Measurements from ENCODE around the gene NDST3.
"Not testable (repeated sequence)": the region's sequence is repeated elsewhere in the genome, so short reads cannot be mapped to it uniquely, and the experiment has no call there.

The NDST3 gene

DNA sequence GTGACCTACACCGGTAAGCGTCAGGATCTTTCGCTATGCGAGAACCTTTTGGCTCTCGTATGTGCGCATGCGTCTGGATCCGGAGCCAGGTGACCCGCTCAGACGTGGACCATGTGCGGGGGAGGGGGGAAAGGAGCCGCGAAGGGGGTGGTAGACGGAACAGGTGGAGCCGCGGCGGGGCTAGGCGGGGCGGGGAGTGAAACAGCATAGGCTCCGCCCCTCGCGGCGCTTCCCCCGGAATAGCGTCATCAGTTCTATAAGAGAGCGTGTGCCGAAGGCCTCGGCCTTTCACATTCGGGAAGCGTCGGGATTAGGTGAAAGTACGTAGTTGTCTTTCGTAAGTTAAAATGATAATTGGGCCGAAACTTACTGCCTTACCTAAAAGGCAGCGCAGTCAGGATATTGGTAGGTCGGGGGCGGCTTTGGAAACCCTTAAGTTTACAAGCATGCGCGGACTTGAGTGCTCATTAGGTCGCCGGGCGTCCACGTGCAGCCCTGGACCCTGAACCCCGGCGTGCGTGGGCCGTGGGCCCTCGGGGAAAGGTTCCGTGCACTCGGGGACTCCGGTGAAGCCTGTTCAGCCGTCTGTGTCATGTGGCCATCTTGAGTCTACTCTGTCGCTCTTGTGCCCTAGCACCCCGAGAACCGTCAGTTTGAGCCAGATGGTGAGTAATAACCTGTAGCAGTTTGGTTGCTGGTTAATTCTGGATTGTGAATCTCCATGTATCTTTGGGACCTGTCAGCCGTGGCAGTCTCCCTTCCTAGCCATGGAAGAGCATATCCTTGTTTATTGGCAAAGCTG is 244.4 kb downstream of the NDST3 start:
- peak; percentile 98 to 99 for DNase-seq

DNA sequence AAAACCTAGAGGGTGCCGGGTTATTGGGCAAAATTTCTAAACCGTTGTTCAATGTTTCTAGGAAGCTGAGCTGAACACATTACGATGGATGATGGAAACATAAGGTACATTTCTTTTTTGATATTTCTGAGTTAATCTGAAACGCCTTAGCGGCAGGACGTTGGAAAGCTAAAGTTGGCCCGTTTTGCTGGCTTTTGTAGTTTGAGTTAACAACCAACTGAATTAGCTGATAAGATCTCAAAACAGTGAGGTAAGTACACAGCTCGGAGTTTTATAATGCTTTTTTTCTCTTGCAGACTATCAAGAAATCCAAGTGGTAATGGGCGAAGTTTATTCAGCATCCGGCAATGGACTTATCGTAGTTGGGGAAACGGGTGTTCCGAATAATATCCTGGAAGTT is 245.0 kb downstream of the NDST3 start:
- no peak for DNase-seq

DNA sequence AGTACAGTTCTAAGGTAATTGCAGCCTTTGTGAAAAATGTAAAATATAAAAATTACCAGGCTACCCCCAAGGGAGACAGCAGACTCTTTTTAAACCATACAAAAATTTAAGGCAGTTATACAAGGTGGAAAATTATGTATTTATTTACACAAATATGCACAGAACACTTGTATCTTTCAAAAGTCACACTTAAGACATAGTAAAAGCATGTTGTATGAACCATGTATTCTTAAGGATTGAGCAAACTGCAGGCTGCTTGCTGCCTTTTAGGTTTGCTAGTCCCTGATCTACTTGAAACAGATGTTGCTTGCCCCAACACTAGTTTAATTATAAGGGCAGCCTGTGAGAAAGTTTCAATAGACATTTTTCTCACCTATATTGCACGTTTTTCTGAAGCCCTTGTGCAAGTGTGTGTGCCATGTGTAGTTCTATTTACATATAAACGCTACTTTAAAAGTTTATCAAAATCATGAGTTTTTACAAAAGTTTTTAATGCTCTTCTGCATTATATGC is 245.7 kb downstream of the NDST3 start:
- no peak for DNase-seq

DNA sequence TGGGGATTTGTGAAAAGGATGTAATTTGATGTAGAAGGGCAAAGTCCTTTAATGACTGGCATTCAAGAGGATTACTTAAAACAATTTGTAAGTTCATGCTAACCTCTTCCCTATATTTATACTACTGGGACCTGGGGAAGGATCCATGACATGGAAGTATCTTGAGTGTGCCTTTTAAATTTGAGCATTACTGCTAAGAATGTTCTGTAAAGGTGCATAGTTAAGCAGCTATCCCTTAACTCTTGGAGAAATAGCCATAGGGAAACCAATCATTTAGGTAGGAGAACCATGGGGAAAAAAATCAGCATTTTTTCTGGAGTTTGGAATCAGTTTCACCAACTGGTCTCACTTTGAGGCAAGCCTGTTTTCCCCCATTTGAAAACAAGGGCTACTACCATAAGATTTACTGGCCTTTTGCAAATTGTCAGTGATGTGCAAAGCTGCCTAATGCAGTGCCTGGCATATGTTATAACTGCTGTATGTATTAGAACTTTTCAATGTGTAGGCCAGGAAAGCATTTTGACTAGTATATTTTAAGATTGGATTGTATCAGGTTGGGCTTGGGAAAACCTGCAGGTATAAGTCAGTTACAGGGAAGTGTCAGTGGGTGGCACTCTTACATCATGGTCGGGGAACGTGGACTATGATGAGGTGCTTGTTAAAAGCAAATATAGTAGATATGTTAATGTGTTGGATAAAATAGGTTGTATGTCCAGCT is 246.4 kb downstream of the NDST3 start:
- peak; percentile 20 to 36 for DNase-seq

DNA sequence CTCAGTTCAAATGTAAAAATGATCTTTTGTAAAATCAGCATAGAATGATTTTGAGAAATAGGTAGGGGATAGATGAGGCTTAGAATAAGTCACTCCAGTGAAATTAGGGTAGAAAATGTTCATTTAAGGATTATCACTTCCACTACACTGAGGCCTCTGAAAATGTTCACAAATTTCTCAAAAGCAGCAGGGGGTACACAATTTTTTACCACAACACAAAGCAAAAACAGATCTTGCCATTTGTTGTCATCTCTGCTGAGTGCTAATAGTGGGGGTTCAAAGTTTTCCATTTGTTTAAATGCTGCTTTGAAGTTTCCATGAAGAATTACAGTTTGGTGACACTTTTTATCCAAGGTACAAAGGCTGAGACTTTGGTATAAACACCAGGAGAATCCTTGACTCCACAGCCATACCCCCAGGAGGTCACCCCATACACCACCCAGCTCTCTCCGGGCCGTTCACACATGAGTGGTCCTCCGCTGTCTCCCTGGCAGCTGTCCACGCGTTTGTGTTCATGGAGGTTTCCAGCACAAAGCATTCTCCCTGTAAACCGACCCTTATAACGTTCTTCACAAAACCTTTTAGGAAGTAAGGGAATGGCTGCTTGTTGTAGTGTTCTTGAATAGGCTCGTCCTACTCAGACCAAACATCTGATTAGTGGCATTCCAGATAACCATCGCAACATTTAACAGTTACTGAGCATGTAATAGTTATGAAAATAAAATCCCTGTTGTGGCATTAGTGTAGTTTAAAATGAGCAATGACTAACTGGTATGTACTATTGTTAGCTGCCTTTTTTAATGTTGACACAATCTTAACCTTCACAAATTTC is 247.5 kb downstream of the NDST3 start:
- peak in 1 of 2 experiments; percentile 20 for DNase-seq

DNA sequence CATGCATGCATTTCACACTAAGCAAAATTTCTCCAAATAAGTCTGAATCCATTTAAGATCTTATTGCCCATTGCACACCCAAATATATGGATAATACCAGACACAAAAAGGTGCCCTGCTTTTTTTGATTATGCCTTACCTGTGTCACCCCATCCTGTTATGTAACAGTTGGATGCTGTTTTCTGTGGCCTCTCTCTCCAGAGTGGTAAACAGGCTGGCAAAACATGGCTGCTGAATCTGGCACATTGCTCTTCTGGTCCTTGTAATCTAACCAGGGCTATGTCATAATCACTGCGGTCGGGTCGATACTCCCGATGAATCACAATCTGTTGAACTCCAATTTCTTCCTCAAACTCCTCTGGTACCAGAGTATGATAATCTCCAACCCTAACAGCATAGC is 248.4 kb downstream of the NDST3 start:
- no peak for DNase-seq

DNA sequence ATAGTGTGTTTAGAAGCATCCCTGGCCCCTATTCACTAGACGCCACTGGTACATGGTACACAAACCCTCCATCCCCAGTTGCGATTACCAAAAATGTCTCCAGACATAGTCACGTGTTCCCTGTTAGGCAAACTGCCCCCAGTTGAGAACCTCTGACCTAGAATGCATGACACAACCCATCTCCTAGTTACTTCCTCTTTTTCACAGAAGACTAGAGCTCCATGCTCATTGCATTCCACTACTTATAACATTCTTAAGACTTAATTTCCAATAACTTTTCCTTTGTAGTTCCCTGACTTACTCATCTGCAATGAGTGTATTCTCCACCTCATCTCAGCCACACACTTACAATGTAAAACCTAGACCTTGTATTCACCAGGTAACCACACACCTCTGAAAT is 249.9 kb downstream of the NDST3 start:
- DNase-seq: no peak

DNA sequence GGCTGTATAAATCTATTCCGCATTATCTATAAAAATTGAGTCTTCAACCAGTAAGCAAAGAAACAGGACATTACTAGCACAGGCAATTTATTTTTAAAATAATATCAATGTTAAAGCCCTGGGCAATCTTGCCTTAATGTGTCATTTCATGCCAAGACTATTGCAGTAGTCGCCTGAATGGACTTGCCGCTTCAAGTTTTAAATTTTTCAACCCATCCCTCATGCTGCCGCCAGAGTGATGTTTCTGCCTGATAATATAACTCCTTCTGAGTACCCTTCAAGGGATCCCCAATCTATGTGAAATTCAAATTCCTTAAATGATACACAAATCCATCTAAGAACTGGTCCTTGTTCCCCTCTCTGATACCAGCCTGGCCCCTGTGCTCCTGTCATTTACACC is 251.6 kb downstream of the NDST3 start:
- DNase-seq: no peak

DNA sequence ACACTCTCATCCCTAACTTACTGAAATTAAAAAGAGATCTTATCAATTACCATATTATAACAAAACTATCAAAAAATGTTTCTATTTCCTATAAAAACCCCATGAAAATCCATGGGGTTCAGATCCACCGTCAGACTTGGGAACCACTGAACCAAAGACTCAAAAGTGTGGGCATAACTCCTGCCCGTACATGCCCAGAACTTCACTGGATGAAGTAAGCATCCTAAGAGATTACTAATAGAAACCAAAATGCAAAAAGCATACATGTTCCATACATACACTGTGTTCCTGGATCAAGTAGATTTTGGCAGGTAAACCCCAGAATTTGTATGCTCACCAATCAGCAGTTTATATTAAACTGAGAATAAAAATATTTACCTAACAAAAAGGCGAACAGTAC is 252.4 kb downstream of the NDST3 start:
- DNase-seq: no peak

DNA sequence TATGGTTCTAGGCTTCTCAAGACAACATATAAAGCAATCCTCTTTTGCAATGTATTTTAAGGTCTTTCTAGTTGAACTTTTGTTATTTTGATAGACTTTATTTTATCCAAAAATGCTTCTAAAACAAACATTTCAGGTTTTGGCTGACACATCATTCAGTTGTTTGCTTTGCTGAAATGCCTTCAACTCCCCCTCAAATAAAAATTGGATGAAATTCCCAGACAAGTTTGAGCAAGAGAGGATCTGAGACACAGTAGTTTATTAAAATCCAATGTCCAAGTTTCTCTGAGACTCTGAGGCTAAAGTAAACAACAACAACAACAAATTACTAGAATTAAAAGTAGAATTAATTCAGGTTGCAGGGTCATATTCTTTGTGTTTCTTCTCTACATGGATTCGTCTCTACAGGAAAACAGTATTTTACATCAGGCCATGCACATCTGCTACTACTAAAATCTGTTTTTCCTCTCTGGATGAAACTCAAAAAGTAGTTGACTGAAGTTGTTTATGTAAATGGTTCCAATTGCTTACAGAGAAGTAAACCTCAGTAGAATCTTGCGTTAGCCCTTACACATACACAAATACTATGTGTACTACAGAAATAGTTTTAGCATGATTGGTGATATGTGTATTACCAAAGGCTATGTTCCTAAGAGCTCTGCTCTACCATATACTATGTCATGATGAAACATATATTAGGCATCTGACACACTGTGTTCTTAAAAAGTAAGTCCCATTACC is 253.6 kb downstream of the NDST3 start:
- DNase-seq: no peak

DNA sequence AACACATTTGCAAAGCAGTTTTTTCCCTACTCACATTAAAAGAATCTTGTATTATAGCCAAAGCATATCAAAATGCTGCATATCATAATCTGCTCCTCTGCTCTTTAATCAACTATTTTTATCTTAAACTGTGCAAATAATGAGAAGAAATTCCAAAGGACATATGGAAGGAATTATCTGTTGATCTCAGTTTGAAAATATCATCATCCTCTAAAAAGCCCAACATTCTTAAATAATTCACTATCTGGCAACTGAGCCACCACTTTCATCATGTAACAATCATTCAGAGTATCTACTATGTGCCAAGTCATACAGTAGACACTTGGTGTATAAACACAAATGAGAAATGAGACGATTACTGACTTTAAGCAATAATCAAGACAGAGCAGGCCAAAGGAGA is 255.5 kb downstream of the NDST3 start:
- DNase-seq: no peak

DNA sequence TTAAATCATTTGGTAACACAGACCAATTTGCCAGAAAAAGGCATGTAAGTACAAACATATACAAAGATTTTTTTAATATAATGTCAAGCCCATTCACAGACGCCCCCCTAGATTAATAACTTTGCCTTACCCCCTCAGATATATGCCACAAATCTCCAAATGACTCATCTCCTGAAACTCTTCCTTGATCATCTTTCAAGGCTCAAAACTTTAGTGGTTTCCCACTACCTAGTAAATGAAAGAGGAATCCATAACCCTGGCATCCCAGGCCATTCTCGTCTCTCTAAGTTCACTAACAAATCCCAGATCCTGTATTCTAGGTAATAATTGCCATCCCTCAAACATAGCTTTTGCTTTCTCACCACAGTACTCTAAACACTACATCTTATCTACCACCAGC is 256.7 kb downstream of the NDST3 start:
- DNase-seq: no peak

DNA sequence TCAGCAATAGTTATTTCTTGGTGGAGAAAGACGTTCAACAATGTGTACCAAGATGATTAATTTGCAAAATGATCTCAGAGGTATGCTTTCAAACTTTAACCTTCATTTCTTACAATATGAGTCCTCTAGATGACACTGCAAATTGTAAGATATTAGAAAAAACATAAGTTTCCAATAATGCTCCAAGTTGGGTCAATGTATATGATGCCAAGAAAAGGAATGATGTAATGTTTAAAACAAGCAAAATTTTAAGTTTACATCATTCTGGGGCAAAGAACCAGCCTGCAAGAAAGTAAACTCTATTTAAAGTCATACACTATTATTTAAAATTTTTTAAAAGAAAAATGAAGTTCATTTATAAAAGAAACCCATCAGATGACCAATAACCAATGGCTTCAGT is 262.4 kb downstream of the NDST3 start:
- no peak for DNase-seq

DNA sequence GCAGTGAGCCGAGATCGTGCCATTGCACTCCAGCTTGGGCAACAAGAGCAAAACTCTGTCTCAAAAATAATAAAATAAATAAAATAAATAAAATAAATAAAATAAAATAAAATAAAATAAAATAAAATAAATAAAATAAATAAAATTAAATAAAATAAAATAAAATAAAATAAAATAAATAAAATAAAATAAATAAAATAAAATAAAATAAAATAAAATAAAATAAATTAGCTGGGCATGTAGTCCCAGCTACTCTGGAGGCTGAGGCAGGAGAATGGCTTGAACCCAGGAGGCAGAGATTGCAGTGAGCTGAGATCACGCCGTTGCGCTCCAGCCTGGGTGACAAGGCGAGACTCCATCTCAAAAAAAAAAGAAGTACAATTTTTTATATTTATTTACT is 265.3 kb downstream of the NDST3 start:
- DNase-seq: not testable (repeated sequence)

DNA sequence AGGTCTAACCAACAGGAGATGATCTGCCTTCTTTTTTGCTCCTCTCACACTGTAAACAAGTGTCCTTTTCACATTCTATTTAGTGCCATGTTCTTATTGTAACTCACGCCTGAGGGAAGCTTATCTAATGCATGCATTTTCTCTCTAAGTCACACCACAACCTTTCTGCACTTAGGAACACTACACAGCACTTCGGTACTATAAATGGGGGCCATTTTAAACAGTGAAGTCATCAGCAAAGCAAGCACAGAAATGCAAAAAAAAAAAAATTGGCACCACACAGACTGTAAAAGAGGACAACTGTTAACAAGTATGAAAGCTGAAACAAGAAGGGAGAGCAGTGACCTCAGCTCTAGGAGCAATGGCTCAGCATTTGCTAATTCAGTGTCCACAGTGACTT is 273.4 kb downstream of the NDST3 start:
- DNase-seq: no peak
